ENCODE results near the gene MRPL33.

Gene MRPL33

GRCh38 chr2:27790796-27791195 is 19.3 kb downstream of the MRPL33 start:
- Mint-ChIP-seq H3K4me3 (no peak overlapping the region), H3K4me1 (no peaks in the 10 kb centered on the region), H3K27ac (no peak overlapping the region), H3K36me3 (peaks cover 6% of the 10 kb centered on the region), H3K27me3 (no peaks in the 10 kb centered on the region), H3K9me3 (no peaks in the 10 kb centered on the region)

GRCh38 chr2:27792759-27793158 is 21.2 kb downstream of the MRPL33 start:
- H3K4me1 Mint-ChIP-seq = no peaks in the 10 kb centered on the region
- H3K36me3 Mint-ChIP-seq = peaks cover 6% of the 10 kb centered on the region
- no peaks in the 10 kb centered on the region for H3K27me3 Mint-ChIP-seq
- no peak overlapping the region for H3K27ac Mint-ChIP-seq
- H3K4me3 Mint-ChIP-seq = no peak overlapping the region
- no peaks in the 10 kb centered on the region for H3K9me3 Mint-ChIP-seq

GRCh38 chr2:27795093-27795834 is 23.7 kb downstream of the MRPL33 start:
- H3K27me3 Mint-ChIP-seq = no peaks in the 10 kb centered on the region
- H3K4me3 Mint-ChIP-seq = no peak overlapping the region
- peaks cover 9% of the 10 kb centered on the region for H3K36me3 Mint-ChIP-seq
- H3K4me1 Mint-ChIP-seq = no peaks in the 10 kb centered on the region
- no peaks in the 10 kb centered on the region for H3K9me3 Mint-ChIP-seq
- H3K27ac Mint-ChIP-seq = no peak overlapping the region

- H3K9me3 Mint-ChIP-seq = no peaks in the 10 kb centered on the region
- H3K4me3 Mint-ChIP-seq = no peak overlapping the region
- no peaks in the 10 kb centered on the region for H3K27me3 Mint-ChIP-seq
- peaks cover 7% of the 10 kb centered on the region for H3K36me3 Mint-ChIP-seq
- no peak overlapping the region for H3K27ac Mint-ChIP-seq
- no peaks in the 10 kb centered on the region for H3K4me1 Mint-ChIP-seq
Observed at GRCh38 chr2:27795868-27796277, 24.4 kb downstream of the MRPL33 start.

GRCh38 chr2:27796791-27797765 is 25.6 kb downstream of the MRPL33 start:
- no peaks in the 10 kb centered on the region for H3K27me3 Mint-ChIP-seq
- no peak overlapping the region for H3K4me3 Mint-ChIP-seq
- no peaks in the 10 kb centered on the region for H3K9me3 Mint-ChIP-seq
- peaks cover 6% of the 10 kb centered on the region for H3K36me3 Mint-ChIP-seq
- no peak overlapping the region for H3K27ac Mint-ChIP-seq
- no peaks in the 10 kb centered on the region for H3K4me1 Mint-ChIP-seq

- Mint-ChIP-seq H3K4me1 (no peaks in the 10 kb centered on the region), H3K4me3 (no peak overlapping the region), H3K36me3 (peaks cover 6% of the 10 kb centered on the region), H3K9me3 (no peaks in the 10 kb centered on the region), H3K27ac (no peak overlapping the region), H3K27me3 (no peaks in the 10 kb centered on the region)
Observed at GRCh38 chr2:27797841-27798240, 26.3 kb downstream of the MRPL33 start.

- Mint-ChIP-seq H3K9me3 (no peaks in the 10 kb centered on the region), H3K36me3 (peaks cover 7% of the 10 kb centered on the region), H3K27me3 (no peaks in the 10 kb centered on the region), H3K27ac (no peak overlapping the region), H3K4me1 (no peaks in the 10 kb centered on the region), H3K4me3 (no peak overlapping the region)
Observed at GRCh38 chr2:27798486-27798885, 27.0 kb downstream of the MRPL33 start.

GRCh38 chr2:27798948-27799645 is 27.6 kb downstream of the MRPL33 start:
- Mint-ChIP-seq H3K27me3 (no peaks in the 10 kb centered on the region), H3K36me3 (peaks cover 7% of the 10 kb centered on the region), H3K27ac (no peak overlapping the region), H3K4me1 (no peaks in the 10 kb centered on the region), H3K9me3 (no peaks in the 10 kb centered on the region), H3K4me3 (no peak overlapping the region)

- no peaks in the 10 kb centered on the region for H3K4me1 Mint-ChIP-seq
- no peak overlapping the region for H3K27ac Mint-ChIP-seq
- no peak overlapping the region for H3K4me3 Mint-ChIP-seq
- H3K9me3 Mint-ChIP-seq = no peaks in the 10 kb centered on the region
- no peaks in the 10 kb centered on the region for H3K27me3 Mint-ChIP-seq
- H3K36me3 Mint-ChIP-seq = peaks cover 7% of the 10 kb centered on the region
Observed at GRCh38 chr2:27799646-27800010, 28.1 kb downstream of the MRPL33 start.

- H3K4me1 Mint-ChIP-seq = no peaks in the 10 kb centered on the region
- H3K27me3 Mint-ChIP-seq = no peaks in the 10 kb centered on the region
- H3K4me3 Mint-ChIP-seq = no peak overlapping the region
- no peak overlapping the region for H3K27ac Mint-ChIP-seq
- H3K9me3 Mint-ChIP-seq = no peaks in the 10 kb centered on the region
- peaks cover 6% of the 10 kb centered on the region for H3K36me3 Mint-ChIP-seq
Observed at GRCh38 chr2:27800856-27801255, 29.3 kb downstream of the MRPL33 start.

GRCh38 chr2:27802547-27802946 is 31.0 kb downstream of the MRPL33 start:
- Mint-ChIP-seq H3K9me3 (no peaks in the 10 kb centered on the region), H3K4me1 (no peaks in the 10 kb centered on the region), H3K36me3 (peaks cover 5% of the 10 kb centered on the region), H3K27ac (no peak overlapping the region), H3K4me3 (no peak overlapping the region), H3K27me3 (no peaks in the 10 kb centered on the region)

GRCh38 chr2:27803046-27803445 is 31.5 kb downstream of the MRPL33 start:
- H3K4me1 Mint-ChIP-seq = no peaks in the 10 kb centered on the region

GRCh38 chr2:27804146-27804545 is 32.6 kb downstream of the MRPL33 start:
- Mint-ChIP-seq H3K27me3 (no peaks in the 10 kb centered on the region), H3K36me3 (peaks cover 2% of the 10 kb centered on the region), H3K27ac (no peak overlapping the region), H3K4me3 (no peak overlapping the region), H3K9me3 (no peaks in the 10 kb centered on the region), H3K4me1 (no peaks in the 10 kb centered on the region)

More at GRCh38 chr2:27803046-27803445, 31.5 kb downstream of the MRPL33 start:
- no peak overlapping the region for H3K27ac Mint-ChIP-seq
- H3K4me3 Mint-ChIP-seq = no peak overlapping the region
- H3K9me3 Mint-ChIP-seq = no peaks in the 10 kb centered on the region
- H3K27me3 Mint-ChIP-seq = no peaks in the 10 kb centered on the region
- peaks cover 5% of the 10 kb centered on the region for H3K36me3 Mint-ChIP-seq

- H3K27ac Mint-ChIP-seq = no peak overlapping the region
- no peaks in the 10 kb centered on the region for H3K9me3 Mint-ChIP-seq
- no peaks in the 10 kb centered on the region for H3K27me3 Mint-ChIP-seq
- H3K4me1 Mint-ChIP-seq = no peaks in the 10 kb centered on the region
- peaks cover 2% of the 10 kb centered on the region for H3K36me3 Mint-ChIP-seq
- no peak overlapping the region for H3K4me3 Mint-ChIP-seq
Observed at GRCh38 chr2:27805180-27805579, 33.7 kb downstream of the MRPL33 start.

- Mint-ChIP-seq H3K27me3 (no peaks in the 10 kb centered on the region), H3K4me3 (no peak overlapping the region), H3K36me3 (peaks cover 2% of the 10 kb centered on the region), H3K27ac (no peak overlapping the region), H3K9me3 (no peaks in the 10 kb centered on the region), H3K4me1 (no peaks in the 10 kb centered on the region)
Observed at GRCh38 chr2:27806311-27807059, 35.0 kb downstream of the MRPL33 start.

Data from activated naive CD4-positive, alpha-beta T cell treated with anti-CD3 and anti-CD28 coated beads, Interleukin-2, amount 50 U/mL, for 24 hours (primary cell).